GM19240 (cell line): ENCODE data around the gene SEMA3D.

Experiments
- DNase-seq: peaks from one replicate; pipeline ENCODE4 v3.0.0; 2011; ENCODE audit warnings: low spot score; ENCODE audit not compliant: insufficient read length

Gene SEMA3D

DNA sequence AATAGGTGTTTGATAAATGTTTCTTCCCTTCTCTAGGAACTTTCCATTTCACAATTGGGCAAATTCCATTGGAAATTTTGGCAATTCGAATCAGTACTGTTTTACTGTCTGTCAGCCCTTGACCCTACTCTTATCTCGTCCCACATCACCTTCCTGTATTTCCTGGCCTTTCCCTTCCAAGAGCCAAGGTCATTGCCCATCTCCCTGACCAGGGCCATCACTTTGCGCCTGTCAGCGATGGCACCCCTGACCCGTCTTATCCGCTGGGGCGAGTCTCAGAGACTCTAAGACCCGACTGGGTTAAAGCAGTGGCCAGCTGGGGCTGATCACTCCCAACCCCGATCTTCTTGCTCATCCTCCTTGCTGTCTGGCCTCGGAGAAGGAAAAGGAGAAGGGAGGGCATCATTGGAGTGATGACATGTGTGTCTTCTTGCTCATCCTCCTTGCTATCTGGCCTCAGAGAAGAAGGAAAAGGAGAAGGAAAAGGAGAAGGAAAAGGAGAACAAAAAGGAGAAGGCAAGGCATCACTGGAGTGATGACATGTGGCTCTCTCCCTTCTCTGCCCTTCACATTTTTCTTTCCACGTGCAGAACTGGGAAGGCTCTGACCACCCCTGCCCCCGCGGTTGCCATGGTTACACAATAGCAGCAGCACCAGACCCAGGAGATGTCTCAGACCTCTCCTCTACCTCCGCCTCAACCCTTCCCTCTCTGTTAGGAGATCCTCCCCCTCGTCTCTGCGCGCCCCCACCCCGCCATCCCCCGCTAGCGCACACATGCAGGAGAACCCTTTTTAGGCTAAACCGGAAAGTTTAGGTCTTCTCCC lies 2.0 kb downstream of the SEMA3D start:
- DNase-seq, result no peak

DNA sequence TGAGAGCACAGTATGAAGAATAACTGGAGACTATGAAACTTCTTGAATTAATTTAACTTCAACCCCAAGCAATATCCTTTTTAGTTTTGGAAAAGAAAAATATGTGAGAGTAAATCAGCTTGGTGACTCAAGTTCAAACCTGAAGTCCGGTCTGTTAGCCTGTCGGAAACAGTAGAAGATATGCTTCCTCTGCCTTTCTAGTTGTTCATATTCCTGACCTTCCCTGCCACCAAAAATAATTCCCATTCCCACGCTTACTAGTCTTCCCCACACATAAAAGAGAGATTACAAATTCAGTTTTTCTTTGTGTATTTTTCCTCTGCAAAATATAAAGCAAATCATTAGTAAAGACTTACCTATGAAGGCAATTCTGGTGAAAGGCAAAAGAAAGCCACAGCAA lies 3.6 kb downstream of the SEMA3D start:
- no peak for DNase-seq

DNA sequence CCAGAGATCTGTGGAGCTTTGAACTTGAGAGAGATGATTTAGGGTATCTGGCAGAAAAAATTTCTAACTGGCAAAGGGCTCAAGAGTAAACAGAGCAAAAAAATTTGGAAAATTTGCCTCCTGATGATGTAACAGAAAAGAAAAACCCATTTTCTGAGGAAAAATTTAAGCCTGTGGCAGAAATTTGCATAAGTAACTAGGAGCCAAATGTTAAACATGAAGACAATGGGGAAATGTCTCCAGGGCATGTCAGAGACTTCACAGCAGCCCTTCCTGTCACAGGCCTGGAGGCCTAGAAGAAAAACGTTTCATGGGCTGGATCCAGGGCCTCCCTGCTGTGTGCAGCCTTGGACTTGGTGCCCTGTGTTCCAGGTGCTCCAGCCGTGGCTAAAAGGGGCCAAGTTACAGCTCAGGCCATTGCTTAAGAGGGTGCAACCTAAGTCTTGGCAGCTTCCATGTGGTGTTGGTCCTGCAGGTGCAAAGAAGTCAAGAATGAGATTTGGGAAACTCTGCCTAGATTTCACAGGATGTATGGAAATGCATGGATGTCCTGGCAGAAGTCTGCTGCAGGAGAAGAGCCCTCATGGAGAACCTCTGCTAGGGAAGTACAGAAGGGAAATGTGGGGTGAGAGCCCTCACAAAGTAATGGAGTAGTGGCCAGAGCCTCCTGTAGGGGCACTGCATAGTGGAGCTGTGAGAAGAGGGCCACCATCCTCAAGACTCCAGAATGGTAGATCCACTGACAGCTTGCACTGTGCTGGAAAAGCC lies 8.1 kb downstream of the SEMA3D start:
- DNase-seq, result no peak

DNA sequence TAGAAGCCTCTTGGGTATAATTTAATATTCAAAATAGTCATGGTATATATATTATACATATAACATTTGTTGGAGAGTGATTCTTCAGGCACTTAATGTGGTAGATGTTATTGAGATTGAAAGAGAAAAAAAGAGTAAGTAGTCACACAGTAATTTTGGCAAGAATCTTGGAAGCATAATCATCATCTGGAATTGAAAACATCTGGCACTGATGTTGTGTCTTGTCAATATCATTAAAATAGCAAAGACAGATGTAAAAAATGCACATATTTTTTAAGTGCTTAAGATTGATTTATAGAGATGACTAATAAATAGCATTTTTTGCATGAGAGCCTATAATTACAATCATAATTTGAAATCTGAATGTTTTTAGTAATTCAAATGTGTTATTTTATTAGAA lies 9.5 kb downstream of the SEMA3D start:
- DNase-seq, result no peak

DNA sequence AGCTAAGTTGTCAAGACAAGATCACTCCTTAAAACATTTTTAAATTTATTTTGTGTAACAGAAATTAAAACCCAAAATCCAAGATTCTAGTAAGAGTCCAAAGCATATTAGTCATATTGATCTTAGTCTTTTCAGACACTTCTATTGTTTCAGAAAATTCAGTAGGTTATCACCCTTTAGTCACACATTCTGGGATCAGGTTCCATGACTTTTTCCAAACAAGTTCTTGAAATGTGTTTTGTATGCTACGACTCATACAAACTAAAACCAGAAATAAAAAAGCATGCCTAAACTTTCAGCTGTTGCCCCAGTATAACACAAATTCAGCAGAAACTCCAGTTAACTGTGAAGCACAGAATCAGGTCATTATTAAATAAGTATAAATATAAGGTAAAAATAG lies 10.7 kb downstream of the SEMA3D start:
- DNase-seq, result no peak

DNA sequence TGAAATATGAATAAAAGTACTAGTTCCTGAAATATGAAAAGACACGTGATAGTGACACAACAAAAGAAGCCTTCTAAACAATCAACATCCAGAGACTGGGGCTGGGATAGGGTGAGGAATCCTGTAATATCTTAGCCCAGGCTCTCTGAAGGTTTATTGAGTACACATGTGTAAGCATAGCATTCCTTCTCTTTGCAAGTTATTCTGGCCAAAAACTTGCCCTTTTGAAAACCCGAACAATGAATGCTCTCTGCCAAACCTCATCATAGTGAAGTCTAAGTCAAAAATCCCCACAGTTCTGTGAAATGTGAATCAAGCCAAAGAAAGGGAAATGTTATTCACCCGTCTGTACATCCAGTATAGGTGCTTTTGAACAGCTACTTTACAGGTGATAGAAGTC lies 11.6 kb downstream of the SEMA3D start:
- DNase-seq, result no peak

DNA sequence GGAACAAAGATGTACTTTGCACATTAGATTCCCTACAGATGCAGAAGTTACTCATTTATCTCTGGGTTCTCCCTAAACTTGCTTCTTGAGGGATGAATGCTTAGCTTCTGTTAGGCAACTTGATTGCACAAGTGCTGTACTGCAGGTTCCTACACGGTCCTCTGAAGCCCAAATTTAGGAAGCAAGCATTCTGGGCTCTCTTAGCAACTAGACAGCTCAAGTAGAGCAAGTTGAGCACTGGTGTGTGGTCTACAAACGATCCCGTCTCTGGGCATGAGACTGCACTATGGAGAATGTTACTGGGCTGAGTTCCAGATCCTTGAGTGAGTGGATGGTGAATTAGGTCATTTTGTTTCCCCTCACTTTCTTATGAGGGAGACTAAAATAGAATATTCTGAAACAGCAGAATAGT lies 14.3 kb downstream of the SEMA3D start:
- no peak for DNase-seq

DNA sequence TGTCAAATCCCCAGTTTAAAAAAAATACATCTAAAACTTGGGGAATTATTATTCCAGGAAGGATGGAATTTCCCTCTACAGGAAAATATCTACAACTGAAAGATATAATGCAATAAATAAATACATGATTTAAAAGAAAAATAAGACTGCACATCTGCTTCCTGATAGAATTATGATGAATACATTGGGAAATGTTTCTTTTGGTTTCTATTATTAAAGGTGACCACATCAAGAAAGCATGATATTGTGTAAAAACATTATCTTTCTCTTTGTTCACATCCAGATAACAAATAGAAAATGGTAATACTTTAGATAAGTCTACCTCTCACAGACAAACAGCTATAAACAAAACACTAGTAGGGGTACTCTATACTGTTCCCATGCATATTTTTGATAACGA lies 19.2 kb downstream of the SEMA3D start:
- DNase-seq, result no peak

DNA sequence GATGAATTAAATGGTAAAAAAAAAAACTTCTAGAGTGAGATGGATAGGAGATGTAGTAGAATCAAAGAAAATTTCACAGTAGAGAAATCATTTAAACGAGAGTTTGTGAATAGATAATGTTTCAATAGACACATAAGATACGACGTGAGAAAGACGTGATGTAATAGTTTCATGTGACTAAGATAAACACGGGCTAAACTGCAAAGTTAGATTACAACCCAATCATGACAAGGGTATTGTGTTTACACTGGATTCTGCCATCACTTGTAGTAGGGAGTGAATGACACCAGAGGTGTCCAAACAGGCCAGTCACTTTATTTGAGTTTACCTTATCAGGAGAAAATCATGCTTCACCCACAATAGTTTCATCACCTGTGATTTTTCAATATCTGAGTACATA lies 21.6 kb downstream of the SEMA3D start:
- DNase-seq, result no peak

DNA sequence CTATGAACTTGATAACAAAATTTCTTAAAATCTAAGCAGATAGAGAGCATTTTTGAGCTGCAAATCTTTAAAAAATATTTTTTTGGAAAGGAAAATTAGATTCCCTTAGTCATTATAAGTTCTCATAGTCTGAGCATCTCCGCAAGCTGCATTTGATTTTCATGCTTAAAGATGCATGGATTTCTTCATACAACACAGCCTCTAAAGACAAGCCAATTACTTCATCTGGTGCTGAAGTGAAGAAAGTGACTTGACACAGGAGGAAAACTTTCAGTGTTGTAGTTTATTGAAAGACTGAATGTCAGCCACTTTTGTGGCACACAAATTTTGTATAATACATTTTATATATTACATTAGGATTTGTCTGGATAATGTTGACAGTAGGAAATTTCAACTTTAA lies 22.5 kb downstream of the SEMA3D start:
- no peak for DNase-seq

DNA sequence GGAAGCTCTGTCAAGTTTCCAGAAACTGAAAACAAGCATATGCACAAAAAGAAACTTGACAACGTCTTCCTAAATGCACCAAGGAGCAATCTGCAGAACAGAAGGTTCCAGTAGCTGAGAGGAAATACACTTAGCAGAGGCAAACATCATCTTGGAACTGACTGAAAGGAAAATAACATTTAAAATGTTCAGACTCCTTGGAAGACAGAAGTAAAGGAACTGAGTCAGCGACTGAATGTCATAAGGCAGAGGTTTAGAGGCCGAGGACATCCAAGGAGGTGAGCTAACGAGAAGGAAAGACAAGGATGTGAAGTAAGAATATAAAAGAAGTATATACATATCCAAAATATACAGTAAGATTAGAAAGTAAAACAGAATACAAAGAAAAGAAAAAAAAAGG lies 24.1 kb downstream of the SEMA3D start:
- no peak for DNase-seq

DNA sequence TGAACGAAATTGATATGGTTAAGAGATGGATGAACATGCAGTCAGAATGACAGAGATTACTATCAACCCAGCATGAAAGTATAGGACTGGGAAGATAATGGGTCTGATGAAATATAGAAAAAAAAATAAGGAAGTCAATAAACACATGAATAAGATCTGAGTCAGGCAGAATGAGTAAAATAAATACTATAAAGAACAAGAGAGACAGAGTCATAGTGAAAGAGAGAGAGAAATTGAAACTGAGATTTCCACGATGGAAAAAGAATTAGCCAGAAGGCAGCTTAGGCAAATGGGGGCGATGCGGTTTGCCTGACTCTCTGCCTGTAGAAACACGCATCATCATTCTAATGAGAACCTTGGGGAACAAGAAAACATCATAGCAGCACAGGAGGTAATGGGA lies 26.6 kb downstream of the SEMA3D start:
- DNase-seq, result no peak

DNA sequence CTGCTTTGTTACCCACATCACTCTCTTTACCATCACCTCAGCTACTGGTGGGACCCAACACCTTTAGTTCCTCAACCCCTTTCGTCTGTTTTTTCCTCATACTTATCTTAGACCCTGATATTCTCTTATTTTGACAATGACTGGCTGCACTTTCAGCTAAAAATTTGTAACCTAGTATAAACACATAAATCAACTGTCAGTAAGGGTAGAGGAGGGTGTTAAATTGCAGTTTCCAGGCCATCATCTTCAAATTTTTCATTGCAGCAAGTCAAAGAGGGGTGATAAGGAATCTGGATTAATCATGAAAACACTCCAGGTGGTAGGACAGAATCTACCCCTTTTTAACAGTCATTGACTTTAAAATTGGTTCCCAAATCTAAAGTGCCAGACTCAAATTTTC lies 27.9 kb downstream of the SEMA3D start:
- no peak for DNase-seq

DNA sequence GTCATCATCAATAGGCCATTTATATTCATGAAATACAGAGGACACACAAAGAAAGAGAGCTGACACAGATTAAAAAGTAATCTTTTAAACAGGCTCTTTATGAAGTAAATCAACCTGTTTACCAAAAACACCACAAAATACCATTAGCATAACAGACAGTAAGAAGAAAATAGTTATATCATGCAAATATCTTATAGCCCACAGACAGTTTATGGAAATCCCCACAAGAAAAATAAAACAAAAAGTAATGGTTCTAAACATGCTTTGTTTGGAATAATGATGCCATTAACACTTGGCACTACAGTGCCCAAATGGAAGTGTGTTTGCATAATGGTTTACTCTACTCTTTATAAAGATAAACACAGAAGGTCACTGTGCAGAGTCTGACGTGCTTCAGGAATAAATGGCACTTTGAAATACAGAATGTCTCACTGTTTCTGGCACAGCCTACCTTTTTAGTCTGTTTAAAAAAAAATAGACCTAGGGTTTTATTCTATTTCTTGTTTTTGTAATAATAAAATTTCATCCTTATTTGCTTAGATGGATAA lies 30.1 kb downstream of the SEMA3D start:
- DNase-seq, result no peak

DNA sequence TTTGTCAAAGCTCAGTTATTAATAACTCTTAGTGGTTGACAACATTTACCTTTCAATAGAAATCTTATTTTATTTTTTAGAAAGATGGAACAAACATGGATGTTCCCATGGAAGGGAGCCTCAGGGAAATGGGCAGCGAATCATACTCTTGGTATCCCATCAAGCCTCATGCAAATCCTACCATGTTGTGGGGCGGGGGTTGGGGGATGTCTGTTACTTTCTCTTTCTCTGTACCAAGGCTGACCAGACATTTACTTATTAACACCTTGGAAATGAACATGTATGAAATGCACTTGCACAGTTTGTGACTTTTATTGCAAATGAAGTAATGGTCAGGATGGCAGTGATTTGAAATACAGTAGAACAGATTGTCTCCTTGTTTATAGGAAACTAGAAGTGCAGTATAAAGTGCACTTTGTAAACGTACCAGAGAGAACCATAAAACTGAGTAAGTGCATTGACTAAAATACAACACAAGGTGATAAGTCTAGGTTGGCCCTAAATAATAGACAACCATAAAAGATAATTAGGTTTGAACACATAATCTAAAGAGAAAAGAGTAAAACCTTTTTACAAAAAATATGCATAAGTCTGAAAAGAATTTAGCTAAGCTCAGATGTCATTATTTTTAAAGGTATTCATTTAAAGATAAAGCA lies 32.4 kb downstream of the SEMA3D start:
- DNase-seq, result no peak

DNA sequence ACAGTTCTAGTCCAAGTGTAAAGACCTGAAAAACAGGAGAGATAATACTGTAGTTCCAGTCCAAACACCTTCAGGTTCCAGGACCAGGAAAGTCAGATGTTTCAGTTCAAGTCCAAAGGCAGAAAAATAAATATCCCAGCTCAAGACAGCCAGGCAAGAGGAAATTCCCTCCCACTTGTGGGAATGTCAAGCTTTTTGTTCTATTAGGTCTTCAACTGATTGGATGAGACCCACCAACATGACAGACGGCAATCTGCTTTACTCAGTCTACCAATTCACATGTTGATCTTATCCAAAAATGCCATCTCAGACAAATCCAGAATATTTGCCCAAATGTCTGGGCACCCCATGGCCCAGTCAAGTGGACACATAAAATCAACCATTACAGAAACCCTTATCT lies 33.1 kb downstream of the SEMA3D start:
- no peak for DNase-seq

DNA sequence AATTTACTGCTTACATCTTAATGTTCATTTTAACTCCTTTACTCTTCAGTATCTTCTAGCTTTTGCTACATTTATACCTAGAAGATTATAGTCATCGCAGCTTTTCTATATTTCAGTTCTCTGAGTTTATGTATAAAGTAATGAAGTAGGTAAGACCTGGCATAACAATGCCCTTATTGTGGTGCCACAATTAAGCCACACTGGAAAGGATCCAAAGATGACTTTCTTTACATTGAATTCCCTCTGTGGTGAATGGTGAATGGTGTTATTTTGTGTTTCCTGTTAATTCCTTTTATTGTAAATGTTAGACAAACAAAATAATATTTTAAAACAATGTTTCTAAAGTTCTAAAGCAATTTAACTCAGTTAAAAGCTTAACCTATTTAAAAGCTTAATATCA lies 36.2 kb downstream of the SEMA3D start:
- DNase-seq, result no peak

DNA sequence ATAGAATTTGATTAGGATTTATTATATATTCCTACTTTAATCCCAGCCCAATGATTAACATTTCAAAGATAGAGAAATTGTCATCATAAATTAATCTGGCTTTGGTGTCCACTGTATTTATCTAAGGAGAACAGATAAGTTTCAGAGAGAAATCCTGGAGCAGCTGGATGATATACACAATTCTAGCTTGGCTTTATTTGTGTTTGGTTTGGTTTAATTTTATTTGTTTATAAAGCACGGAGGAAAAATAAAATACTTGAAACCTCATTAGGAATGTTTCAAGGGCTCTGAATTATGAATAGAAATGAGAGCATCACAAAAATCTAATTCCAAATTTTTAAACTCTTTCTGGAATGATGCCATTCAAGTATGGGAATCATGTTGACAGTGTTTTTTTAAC lies 42.1 kb downstream of the SEMA3D start:
- DNase-seq, result no peak

DNA sequence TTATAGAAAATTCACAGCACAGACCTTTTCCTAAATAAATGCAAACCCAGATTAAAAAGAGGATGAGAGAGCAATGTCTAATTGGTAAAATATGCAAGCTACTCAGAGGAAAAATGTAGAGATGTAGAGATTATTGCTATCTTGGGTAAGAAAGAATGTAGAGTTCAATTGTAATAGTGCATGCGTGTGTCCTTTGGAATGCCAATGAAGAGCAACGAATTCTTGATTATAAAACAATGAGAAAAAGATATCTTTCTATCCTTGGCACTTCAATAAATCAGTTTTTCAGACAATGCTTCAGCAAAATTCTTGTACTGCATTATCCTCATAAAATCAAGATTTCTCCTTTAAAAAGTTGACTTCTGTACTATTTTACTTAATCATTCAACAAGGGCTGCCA lies 50.9 kb downstream of the SEMA3D start:
- no peak for DNase-seq

DNA sequence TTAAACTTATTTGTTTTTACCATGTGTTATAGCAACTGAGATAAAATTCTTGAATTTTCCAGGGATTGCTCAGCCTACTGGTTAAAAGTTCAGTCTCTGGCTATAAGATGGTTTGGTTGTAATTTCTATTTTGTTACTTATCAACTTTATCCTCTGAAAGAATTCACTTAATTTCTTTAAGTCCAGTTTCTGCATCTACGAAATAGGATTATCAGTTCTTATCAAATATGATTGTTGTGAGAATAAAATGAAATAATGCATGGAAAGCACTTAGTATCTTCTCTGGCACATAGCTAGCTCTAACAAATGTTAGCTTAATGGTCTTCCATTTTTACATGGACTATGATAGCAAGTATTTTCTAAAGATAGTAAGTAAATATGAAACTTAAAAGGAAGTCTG lies 53.3 kb downstream of the SEMA3D start:
- DNase-seq, result no peak

DNA sequence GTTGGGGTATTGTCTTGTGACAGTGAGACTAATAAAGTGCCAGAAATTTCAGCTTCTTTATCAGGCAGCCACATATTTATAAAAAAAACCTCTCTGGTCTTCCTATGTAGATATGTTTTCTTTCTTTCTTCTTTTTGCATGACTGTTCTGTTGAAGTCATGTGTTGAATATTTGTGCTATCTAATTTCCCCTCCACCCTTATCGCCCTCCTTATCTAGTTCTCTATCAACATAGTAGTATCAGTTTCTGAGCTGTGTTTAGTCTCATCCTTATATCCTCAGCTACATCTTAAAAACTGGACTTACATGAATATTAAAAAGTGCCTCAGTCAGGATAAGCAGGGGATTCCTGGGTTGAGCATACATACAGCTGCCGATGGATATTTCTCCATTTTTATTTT lies 53.9 kb downstream of the SEMA3D start:
- no peak for DNase-seq

DNA sequence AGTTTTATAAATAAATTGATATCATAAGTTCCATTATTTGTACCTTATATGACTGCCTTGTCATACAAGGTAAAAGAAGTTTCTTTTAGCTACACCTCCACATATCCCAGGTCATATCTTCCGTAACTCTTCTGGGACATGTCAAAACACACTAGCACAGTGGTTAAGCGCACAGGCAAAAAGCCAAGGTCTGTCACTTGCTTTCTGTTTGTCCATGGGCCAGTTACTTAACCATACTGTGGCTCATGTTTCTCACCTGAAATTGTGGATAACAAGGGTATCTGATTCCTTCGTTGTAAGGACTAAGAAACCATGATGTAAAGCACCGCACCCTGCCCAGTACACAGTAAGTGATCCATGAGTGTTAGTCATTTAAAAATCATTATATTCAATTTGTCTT lies 56.2 kb downstream of the SEMA3D start:
- DNase-seq, result no peak
